SJCRH30 (cell line): ENCODE results near the gene RTN4R. TPM values are rescaled to one million over a fixed set of nuclear protein-coding genes. Genes with fewer than 3 reads are reported as not detected.

Experiments
- DNase-seq, 2 experiments: peaks; one replicate each; pipeline ENCODE4 v3.0.0-alpha.2; 2015 to 2020
- H3K27ac ChIP-seq: fragments of 250-450 bp; sonication (Bioruptor Pico); 2 replicates; pipeline ENCODE4 v1.5.1; 2020; ENCODE audit warnings: mild to moderate bottlenecking, moderate library complexity
- H3K27me3 ChIP-seq: fragments of 250-450 bp; sonication (Bioruptor Pico); 2 replicates; pipeline ENCODE4 v1.5.1; 2020; ENCODE audit warnings: mild to moderate bottlenecking, moderate library complexity
- H3K36me3 ChIP-seq: fragments of 250-450 bp; sonication (Bioruptor Pico); 2 replicates; pipeline ENCODE4 v1.5.1; 2020; ENCODE audit warnings: mild to moderate bottlenecking, moderate library complexity
- H3K4me1 ChIP-seq: fragments of 250-450 bp; sonication (Bioruptor Pico); 2 replicates; pipeline ENCODE4 v1.5.1; 2020; ENCODE audit warnings: mild to moderate bottlenecking, moderate library complexity
- H3K4me3 ChIP-seq: fragments of 250-450 bp; sonication (Bioruptor Pico); 2 replicates; pipeline ENCODE4 v1.5.1; 2020; ENCODE audit warnings: mild to moderate bottlenecking, moderate library complexity
- H3K9me3 ChIP-seq: fragments of 250-450 bp; sonication (Bioruptor Pico); replicated peaks from 2 replicates; pipeline ENCODE4 v1.5.1; 2020; ENCODE audit warnings: mild to moderate bottlenecking, moderate library complexity
- total RNA-seq: library from RNA; depleted of rRNA; stranded (reverse); fragments of >200 nt; shearing (Covaris generic); gene quantifications from 2 replicates; pipeline ENCODE4 v1.2.3, GENCODE V29; 2014

Gene RTN4R
- total RNA-seq, 1 experiment from 2014 or later = 0.30 TPM

DNA sequence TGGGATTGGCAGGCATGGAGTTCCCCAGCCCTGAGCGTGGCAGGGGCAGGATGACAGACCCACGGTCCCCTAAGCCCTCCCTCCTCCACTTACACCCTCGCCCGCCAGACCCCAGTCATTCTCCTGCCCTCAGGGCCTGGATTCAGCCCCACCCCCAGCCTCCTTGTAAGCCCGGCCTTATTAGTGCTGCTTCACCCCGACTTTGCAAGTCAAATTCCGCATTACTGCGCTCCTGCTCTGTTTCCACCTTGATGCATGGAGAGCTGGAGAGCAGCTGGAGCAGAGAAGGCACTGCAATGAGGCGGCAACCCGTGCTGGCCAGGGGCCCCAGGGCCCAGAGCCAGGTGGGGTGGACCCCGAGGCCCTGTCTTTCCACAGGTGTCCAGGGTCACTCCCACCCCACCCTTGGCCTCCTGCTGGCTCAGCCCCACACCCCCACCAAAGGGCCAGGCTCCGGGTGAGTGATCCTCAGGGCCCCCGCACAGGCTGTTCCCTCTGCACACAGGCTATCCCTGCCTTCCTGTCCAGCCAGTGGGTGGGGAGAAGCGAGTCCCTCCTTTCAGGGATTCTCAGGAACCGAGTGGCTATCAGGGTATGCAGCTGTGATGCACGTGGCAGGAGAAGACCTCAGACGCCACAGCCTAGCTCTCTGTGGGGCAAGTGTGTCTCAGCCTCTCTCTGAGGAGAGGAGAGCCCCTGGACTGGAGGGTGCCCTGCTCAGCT is 36.4 kb downstream of the RTN4R start:
- no peak for DNase-seq
- Histone ChIP-seq H3K27me3 (peaks cover 62% of the 10 kb centered on the region), H3K4me3 (no peak overlapping the region), H3K27ac (no peak overlapping the region), H3K36me3 (no peaks in the 10 kb centered on the region), H3K9me3 (no peaks in the 10 kb centered on the region), H3K4me1 (no peaks in the 10 kb centered on the region)

GRCh38 chr22:20230777-20231420 is 37.2 kb downstream of the RTN4R start:
- no peaks in the 10 kb centered on the region for H3K36me3 ChIP-seq
- peaks cover 62% of the 10 kb centered on the region for H3K27me3 ChIP-seq
- H3K4me1 ChIP-seq = no peaks in the 10 kb centered on the region
- DNase-seq = no peak
- H3K9me3 ChIP-seq = no peaks in the 10 kb centered on the region
- no peak overlapping the region for H3K4me3 ChIP-seq
- H3K27ac ChIP-seq = no peak overlapping the region

DNA sequence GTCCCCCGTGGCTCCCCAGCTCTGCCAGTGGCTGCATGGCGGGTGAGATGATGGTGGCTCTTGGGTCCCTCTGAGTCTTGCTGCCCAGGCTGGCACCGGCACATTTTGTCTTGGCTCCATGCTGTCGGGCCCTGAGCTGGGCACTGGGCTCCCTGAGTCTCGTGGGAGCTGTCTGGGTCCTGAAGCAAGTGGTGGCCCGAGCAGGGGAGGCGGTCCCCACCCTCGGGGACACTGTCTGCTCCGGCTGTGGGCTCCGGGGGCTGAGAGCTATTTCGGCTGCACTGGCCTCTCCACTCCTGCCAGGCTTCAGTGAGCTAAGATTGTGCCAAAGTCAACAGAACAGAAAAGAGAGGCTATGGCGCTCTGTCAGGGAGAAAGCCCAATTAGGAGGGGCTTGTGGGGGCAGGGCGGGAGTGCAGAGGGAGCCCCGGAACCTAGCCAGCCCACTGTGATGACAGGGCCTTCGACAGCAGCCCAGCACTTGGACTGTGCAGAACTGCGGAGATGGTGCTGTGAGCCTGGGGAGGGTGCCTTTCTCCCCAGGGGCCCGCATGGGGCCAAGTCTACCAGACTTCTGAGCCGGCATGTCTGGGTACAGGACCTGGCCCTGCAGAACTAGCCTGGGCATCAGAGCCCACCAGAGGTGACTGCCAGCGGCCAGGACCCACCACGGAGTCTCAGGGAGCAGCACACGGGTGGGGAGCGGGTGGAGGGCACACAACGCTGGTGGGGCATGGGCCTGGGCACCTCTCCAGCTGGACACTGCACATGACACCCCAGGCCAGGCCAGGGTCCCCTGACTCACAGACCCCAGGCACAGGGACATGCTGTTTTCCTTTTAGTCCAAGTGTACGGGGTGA is 38.0 kb downstream of the RTN4R start:
- H3K4me3 ChIP-seq = no peak overlapping the region
- H3K36me3 ChIP-seq = no peaks in the 10 kb centered on the region
- H3K27ac ChIP-seq = no peak overlapping the region
- no peaks in the 10 kb centered on the region for H3K4me1 ChIP-seq
- no peaks in the 10 kb centered on the region for H3K9me3 ChIP-seq
- H3K27me3 ChIP-seq = peaks cover 62% of the 10 kb centered on the region
- no peak for DNase-seq

DNA sequence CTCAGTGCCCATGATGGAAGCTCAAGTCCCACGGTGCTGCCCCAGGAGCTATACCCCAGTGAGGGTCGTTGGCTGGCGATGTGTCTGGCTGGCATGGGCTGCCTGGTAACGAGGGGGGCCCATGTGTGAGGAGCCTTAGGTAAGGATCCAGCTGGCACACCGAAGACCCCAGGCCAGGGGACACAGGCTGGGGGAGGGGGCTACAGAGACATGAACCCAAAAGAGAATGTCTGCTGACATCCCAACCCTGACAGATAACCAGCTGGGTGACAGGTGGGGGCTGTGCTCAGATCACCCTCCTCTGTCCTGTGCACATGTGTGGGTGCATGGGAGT is 39.2 kb downstream of the RTN4R start:
- no peak for DNase-seq
- no peaks in the 10 kb centered on the region for H3K4me1 ChIP-seq
- H3K36me3 ChIP-seq = no peaks in the 10 kb centered on the region
- H3K27me3 ChIP-seq = peaks cover 54% of the 10 kb centered on the region
- H3K9me3 ChIP-seq = no peaks in the 10 kb centered on the region
- H3K4me3 ChIP-seq = no peak overlapping the region
- H3K27ac ChIP-seq = no peak overlapping the region

DNA sequence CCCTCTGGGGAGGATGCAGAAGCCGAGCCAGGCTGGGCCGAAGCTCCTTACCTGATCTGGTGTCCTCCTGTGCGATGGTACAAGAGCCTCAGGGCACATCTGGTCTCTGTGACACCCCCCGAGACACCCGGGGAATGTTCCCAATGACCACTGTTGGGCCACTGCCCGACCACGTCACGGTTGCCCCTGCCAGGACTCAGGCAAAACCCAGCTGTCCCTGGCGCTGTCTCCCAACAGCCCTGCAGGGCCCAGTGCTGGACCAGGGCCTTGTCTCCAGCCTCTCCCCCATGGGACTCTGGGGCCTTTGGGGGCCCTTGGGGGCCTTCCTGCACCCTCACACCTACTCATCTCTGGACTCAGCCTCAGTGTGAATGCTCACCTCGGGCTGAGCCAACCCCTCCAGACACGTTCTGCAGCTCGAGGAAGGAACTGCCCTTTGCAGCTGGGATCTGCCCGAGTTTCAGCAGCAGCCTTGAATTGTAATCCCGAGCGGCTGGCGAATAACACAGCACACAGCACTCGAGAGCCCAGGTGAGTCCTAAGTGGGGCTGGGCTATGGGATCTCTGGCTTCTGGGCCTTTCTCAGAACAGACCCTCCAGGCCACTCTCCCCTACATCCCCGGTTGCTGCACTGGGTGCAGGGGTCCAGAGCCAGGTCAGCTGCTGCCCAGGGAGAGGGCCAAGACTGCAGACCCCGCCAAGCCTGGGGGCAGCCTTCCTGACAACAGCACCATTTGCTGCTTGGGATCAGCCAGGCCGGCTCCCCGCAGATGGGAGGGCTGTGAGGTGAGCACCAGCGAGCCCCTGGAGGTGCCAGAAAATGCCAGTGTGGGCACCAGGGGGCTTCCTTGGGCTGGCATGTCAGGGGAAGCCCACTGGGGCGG is 39.8 kb downstream of the RTN4R start:
- Histone ChIP-seq H3K27me3 (peaks cover 49% of the 10 kb centered on the region), H3K9me3 (no peaks in the 10 kb centered on the region), H3K4me1 (no peaks in the 10 kb centered on the region), H3K36me3 (no peaks in the 10 kb centered on the region), H3K4me3 (no peak overlapping the region), H3K27ac (no peak overlapping the region)
- DNase-seq = no peak

- Histone ChIP-seq H3K27ac (no peak overlapping the region), H3K4me3 (no peak overlapping the region), H3K4me1 (no peaks in the 10 kb centered on the region), H3K9me3 (no peaks in the 10 kb centered on the region), H3K36me3 (no peaks in the 10 kb centered on the region), H3K27me3 (peaks cover 42% of the 10 kb centered on the region)
- no peak for DNase-seq
These were observed 40.8 kb downstream of the RTN4R start for GRCh38 chr22:20227363-20227762.

- peaks cover 37% of the 10 kb centered on the region for H3K27me3 ChIP-seq
- H3K4me3 ChIP-seq = no peak overlapping the region
- no peaks in the 10 kb centered on the region for H3K9me3 ChIP-seq
- H3K36me3 ChIP-seq = no peaks in the 10 kb centered on the region
- H3K4me1 ChIP-seq = no peaks in the 10 kb centered on the region
- no peak for DNase-seq
- no peak overlapping the region for H3K27ac ChIP-seq
These were observed 41.3 kb downstream of the RTN4R start for GRCh38 chr22:20226760-20227350.

DNA sequence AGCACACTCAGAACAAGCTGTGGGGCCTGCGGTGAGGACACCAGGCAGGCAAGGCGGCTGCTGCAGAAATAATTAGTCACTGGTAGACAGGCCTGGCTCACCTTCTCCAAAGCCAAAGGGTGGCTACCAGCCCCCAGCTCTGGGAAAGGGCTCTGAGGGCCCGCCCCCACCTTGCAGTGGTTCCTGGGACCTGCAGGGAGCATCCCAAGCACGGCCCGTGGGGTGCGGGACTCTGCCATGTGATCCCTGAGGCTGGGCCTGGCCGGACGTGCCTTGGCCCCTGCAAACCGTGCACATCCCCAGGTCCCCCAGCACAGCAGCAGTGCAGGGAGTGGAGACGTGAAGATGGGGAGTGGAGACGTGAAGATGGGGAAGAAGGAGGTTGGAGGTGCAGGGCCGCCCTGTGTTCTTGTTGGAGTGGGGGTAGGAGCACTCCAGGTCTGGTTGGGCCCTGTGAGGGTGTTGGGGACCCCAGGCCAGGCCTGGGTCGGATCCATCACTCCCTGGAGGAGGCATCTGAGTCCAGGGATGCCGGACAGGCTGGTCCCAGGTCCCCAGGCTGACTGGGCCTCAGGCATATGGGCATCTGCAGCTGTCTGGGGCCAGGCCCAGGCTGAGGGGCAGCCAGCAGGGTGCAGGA is 41.9 kb downstream of the RTN4R start:
- no peaks in the 10 kb centered on the region for H3K36me3 ChIP-seq
- no peak overlapping the region for H3K4me3 ChIP-seq
- no peak overlapping the region for H3K27ac ChIP-seq
- no peaks in the 10 kb centered on the region for H3K9me3 ChIP-seq
- peaks cover 35% of the 10 kb centered on the region for H3K27me3 ChIP-seq
- DNase-seq = no peak
- H3K4me1 ChIP-seq = no peaks in the 10 kb centered on the region

DNA sequence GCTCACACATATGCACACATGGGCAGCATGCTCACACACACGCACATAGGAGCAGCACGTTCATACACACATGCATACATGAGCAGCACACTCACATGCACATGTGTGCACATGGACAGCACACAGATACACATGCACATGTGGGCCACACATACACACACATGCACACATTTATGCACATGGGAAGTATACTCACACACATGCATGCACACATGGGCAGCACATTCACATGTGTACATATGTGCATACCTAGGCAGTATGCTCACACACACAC is 42.5 kb downstream of the RTN4R start:
- no peaks in the 10 kb centered on the region for H3K4me1 ChIP-seq
- H3K27me3 ChIP-seq = peaks cover 30% of the 10 kb centered on the region
- H3K27ac ChIP-seq = no peak overlapping the region
- H3K4me3 ChIP-seq = no peak overlapping the region
- no peaks in the 10 kb centered on the region for H3K36me3 ChIP-seq
- H3K9me3 ChIP-seq = no peaks in the 10 kb centered on the region
- DNase-seq = no peak

DNA sequence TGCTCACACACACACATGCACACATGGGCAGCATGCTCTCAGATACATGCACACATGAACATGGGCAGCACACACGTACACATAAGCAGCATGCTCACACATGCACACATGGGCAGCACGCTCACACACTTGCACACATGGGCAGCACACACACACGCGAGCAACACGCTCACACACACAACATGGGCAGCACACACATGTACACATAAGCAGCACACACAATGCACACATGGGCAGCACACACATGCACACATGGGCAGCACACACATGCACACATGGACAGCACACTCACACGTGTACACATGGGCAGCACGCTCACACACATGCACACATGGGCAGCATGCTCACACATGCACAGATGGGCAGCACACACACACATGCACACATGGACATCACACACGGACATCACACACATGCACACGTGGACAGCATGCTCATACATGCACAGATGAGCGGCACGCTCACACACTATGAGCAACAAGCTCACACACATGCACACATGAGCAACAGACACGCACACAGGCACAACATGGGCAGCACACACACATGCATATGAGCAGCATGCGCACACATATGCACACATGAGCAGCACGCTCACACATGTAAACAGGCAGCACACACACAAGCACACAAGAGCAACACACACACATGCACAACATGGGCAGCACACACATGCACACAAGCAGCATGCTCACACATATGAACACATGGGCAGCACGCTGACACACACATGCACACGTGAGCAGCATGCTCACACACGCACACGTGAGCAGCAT is 43.0 kb downstream of the RTN4R start:
- peaks cover 25% of the 10 kb centered on the region for H3K27me3 ChIP-seq
- no peaks in the 10 kb centered on the region for H3K9me3 ChIP-seq
- no peak for DNase-seq
- no peak overlapping the region for H3K4me3 ChIP-seq
- no peaks in the 10 kb centered on the region for H3K4me1 ChIP-seq
- H3K27ac ChIP-seq = no peak overlapping the region
- no peaks in the 10 kb centered on the region for H3K36me3 ChIP-seq

GRCh38 chr22:20224256-20224626 is 43.9 kb downstream of the RTN4R start:
- no peaks in the 10 kb centered on the region for H3K36me3 ChIP-seq
- no peaks in the 10 kb centered on the region for H3K9me3 ChIP-seq
- H3K4me3 ChIP-seq = no peak overlapping the region
- no peak overlapping the region for H3K27ac ChIP-seq
- H3K27me3 ChIP-seq = peaks cover 16% of the 10 kb centered on the region
- H3K4me1 ChIP-seq = no peaks in the 10 kb centered on the region
- no peak for DNase-seq

DNA sequence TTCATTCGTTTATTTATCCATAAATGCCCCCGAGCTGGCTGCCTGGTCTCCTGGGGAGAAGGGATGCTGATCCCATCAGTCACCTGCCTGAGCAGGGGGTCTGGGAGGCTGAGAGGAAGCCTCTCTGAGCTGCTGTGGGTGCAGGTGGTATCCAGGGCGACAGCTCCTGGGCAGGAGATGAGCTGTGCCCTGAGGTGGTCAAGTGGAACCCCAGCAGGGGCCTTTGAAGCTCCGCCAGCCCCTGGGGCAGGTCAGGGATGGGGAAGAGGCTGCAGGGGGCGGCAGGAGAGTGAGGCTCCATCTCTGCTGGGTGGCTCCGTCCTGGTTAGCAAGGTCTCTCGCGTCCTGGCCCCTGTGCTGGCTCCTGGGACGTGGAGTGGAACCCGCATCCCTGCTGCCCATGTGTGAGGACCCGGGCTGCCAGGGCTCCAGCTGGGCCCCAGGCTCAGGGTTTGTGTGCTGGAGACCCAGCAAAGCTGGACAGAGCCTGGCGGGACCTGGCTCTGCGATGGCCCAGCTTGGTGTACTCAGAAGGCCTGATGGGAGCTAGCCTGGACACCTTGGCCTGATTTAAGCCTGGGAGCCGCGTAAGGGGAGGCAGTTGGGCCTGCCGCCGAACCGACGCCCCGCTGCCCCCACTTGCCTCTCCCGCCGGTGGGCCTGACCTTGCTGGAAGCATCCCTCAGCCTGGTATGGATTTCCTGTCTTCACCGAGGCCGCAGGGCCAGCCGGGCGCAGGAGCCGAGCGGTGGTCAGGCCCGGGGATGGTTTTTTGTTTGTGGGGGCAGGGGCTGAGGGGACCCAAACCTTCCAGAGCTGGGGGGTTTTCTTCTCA is 44.5 kb downstream of the RTN4R start:
- Histone ChIP-seq H3K4me3 (no peak overlapping the region), H3K27me3 (peaks cover 10% of the 10 kb centered on the region), H3K9me3 (no peaks in the 10 kb centered on the region), H3K4me1 (no peaks in the 10 kb centered on the region), H3K27ac (no peak overlapping the region), H3K36me3 (no peaks in the 10 kb centered on the region)
- DNase-seq = no peak
